ENCODE data around the gene SLC6A18.

SLC6A18 gene

DNA sequence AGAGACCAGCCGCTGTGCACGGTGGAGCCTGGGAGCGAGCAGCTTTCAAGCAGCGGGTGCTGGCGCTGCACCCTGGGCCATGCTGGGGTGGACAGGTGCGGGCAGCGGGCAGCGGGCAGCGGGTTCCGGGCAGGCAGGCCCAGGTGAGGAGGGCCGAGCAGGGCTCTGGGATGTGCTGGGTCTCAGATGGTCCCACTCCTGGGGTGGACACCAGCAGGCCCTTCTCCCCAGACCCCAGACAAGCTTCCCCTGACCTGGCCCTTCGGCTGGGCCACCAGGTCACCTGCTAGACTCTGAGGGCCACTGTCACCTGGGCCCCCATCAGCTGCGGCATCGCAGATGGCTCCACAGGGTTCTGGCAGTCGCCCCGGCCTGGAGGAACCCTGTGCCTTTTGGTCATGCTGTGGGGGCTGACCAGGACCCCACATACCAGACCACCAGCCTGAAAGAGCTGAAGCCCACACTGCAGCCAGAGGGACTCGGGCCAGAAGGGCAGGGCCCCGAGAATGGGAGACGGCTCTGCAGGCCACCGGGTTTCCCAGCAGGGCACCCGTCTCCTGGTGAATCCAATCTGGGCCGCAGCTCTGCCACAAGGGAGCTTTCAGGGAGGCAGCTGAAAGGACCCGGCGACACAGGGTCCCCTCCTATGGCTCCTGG lies 21.7 kb upstream of the SLC6A18 start:
- in situ Hi-C loops (cut with HindIII; ENCODE audit: low sequenced_read_pairs) = no loop called here
- TF ChIP-seq, protein P1, sequence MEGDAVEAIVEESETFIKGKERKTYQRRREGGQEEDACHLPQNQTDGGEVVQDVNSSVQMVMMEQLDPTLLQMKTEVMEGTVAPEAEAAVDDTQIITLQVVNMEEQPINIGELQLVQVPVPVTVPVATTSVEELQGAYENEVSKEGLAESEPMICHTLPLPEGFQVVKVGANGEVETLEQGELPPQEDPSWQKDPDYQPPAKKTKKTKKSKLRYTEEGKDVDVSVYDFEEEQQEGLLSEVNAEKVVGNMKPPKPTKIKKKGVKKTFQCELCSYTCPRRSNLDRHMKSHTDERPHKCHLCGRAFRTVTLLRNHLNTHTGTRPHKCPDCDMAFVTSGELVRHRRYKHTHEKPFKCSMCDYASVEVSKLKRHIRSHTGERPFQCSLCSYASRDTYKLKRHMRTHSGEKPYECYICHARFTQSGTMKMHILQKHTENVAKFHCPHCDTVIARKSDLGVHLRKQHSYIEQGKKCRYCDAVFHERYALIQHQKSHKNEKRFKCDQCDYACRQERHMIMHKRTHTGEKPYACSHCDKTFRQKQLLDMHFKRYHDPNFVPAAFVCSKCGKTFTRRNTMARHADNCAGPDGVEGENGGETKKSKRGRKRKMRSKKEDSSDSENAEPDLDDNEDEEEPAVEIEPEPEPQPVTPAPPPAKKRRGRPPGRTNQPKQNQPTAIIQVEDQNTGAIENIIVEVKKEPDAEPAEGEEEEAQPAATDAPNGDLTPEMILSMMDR (IDR thresholded peaks at IDR 0.05; ENCODE audit: low read depth, low read length) = no peak
- H3K4me3 ChIP-seq (ENCODE audit: low read depth, low read length) = no peak overlapping the region
- DNase-seq (ENCODE audit: low read depth, low spot score) = no peak

DNA sequence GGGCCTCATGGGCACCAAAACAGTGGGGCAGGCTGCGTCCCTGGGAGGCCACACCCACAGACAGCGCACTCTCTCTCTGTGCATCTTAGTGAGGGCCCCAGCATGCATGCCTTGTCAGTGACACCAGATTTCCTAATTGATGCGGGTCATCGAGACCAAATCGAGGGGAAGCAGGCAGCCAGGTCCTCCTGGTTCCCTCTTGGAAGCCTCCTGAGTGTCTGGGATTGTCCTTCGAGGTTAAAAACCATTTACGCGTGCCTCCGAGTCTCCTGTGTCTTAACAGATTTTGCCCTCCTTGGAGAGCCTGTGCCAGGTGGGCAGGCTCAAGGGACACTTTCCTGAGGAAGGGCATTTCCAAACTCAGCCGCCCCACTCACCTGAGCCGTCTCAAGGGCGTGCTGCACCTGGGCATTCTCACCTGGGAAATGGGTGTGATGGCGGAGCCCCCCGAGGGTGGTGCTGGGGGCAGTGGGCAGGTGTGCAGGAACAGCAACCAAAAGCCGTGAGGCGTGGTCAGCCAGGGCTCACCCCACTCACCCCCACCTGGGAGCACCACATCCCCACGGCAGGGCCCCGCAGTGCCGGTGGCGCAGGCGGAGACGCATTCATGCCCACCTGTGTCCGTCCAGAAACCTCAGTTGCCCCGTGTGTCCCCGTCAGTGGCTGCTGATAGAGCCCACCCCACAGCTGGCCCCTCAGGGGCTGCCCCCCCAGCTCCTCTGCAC lies 21.1 kb upstream of the SLC6A18 start:
- no peak for DNase-seq (ENCODE audit: low read depth, low spot score)
- in situ Hi-C loops (cut with HindIII; ENCODE audit: low sequenced_read_pairs) = no loop called here
- no peak overlapping the region for H3K4me3 ChIP-seq (ENCODE audit: low read depth, low read length)
- TF ChIP-seq, protein P1 (IDR thresholded peaks at IDR 0.05; ENCODE audit: low read depth, low read length) = no peak

- in situ Hi-C loops (cut with HindIII; ENCODE audit: low sequenced_read_pairs) = no loop called here
- peak; percentile 1 for DNase-seq (ENCODE audit: low read depth, low spot score)
- H3K4me3 ChIP-seq (ENCODE audit: low read depth, low read length) = no peak overlapping the region
- TF ChIP-seq, protein P1 (IDR thresholded peaks at IDR 0.05; ENCODE audit: low read depth, low read length) = peak; percentile 35
Measured at GRCh38 chr5:1204693-1205242, 20.4 kb upstream of the SLC6A18 start.

DNA sequence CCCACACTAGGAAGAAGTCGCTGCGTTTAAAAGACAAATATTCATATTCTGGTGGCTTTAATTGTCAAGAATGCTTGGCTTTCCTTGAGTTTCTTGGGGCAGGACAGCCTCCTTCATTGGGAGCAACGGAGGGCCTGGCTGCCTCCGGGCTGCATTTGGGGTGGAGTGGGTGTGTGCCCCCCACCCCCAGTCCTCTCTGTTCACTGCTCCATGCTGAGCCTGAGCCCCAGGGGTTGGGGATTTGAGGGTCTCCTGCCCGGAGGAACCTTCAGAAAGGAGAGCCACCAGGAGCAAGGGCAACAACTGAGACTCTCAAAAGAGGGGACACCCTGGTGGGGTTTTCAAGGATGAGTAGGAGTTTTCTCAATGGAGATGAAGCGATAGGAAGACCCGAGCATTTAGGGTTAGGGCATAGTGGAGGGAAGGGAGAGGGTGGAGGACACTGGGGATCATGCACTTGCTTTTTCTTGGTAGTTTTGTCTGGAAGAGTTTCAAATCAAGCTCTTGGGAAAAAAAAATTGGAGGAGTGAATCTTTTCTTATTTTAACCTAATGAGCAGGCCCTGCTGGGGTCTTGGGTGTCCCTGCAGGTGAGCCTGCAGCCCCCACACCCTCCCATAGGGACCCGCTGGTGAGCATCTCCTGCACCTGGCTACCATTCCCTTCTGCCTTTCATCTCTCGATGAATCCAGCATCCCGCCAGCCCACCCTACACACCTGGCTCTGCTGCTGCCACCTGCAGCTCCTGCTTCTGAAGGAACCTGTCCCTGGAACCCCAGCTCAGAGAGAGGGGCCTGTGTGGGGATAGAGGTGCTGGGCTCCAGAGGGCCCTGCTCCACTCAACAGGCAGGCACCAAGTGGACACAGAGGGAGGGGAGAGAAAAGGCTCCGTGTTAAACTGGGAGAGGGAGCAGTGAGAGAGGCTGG lies 19.7 kb upstream of the SLC6A18 start:
- in situ Hi-C loops (cut with HindIII; ENCODE audit: low sequenced_read_pairs) = no loop called here
- no peak overlapping the region for H3K4me3 ChIP-seq (ENCODE audit: low read depth, low read length)
- no peak for DNase-seq (ENCODE audit: low read depth, low spot score)

GRCh38 chr5:1206521-1207412 lies 18.4 kb upstream of the SLC6A18 start:
- TF ChIP-seq, protein P1 (IDR thresholded peaks at IDR 0.05; ENCODE audit: low read depth, low read length) = no peak
- no peak for DNase-seq (ENCODE audit: low read depth, low spot score)
- H3K4me3 ChIP-seq (ENCODE audit: low read depth, low read length) = no peak overlapping the region
- in situ Hi-C loops (cut with HindIII; ENCODE audit: low sequenced_read_pairs) = no loop called here

More for the DNA sequence above, 19.7 kb upstream of the SLC6A18 start:
- TF ChIP-seq, protein P1 (IDR thresholded peaks at IDR 0.05; ENCODE audit: low read depth, low read length) = no peak

Measured in astrocyte of the spinal cord (primary cell).